SJCRH30 (cell line): ENCODE data around the gene CTNNA3. TPM values are rescaled to one million over a fixed set of nuclear protein-coding genes. Genes with fewer than 3 reads are reported as not detected.

Source experiments
- DNase-seq, 2 experiments: peaks; one replicate each; pipeline ENCODE4 v3.0.0-alpha.2; 2015 to 2020
- H3K27ac ChIP-seq: fragments of 250-450 bp; sonication (Bioruptor Pico); 2 replicates; pipeline ENCODE4 v1.5.1; 2020; ENCODE audit warnings: mild to moderate bottlenecking, moderate library complexity
- H3K27me3 ChIP-seq: fragments of 250-450 bp; sonication (Bioruptor Pico); 2 replicates; pipeline ENCODE4 v1.5.1; 2020; ENCODE audit warnings: mild to moderate bottlenecking, moderate library complexity
- H3K36me3 ChIP-seq: fragments of 250-450 bp; sonication (Bioruptor Pico); 2 replicates; pipeline ENCODE4 v1.5.1; 2020; ENCODE audit warnings: mild to moderate bottlenecking, moderate library complexity
- H3K4me1 ChIP-seq: fragments of 250-450 bp; sonication (Bioruptor Pico); 2 replicates; pipeline ENCODE4 v1.5.1; 2020; ENCODE audit warnings: mild to moderate bottlenecking, moderate library complexity
- H3K4me3 ChIP-seq: fragments of 250-450 bp; sonication (Bioruptor Pico); 2 replicates; pipeline ENCODE4 v1.5.1; 2020; ENCODE audit warnings: mild to moderate bottlenecking, moderate library complexity
- H3K9me3 ChIP-seq: fragments of 250-450 bp; sonication (Bioruptor Pico); replicated peaks from 2 replicates; pipeline ENCODE4 v1.5.1; 2020; ENCODE audit warnings: mild to moderate bottlenecking, moderate library complexity
- total RNA-seq: library from RNA; depleted of rRNA; stranded (reverse); fragments of >200 nt; shearing (Covaris generic); gene quantifications from 2 replicates; pipeline ENCODE4 v1.2.3, GENCODE V29; 2014

Gene CTNNA3
- total RNA-seq, 1 experiment from 2014 or later = 2.7 TPM

DNA sequence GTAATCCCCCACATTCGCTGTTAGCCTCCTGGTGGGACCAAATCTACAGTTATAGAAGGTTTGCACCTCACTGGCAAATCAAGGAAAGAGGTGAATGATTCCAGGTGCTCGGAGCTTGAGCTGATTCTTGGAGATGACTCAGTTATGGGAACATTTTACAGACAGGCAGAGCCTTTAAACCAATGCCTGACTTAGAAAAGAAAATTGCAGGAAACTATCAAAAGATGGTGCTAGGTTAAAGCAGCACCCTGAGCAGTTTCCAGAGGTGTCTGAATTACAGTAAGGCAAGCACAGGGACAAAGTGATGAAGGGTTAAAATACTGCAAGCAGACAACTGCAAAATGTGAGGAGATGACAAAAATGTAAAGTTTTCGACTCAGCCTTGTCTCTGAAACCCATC, 767.2 kb downstream of the CTNNA3 start:
- no peaks in the 10 kb centered on the region for H3K27me3 ChIP-seq
- H3K9me3 ChIP-seq = no peaks in the 10 kb centered on the region

DNA sequence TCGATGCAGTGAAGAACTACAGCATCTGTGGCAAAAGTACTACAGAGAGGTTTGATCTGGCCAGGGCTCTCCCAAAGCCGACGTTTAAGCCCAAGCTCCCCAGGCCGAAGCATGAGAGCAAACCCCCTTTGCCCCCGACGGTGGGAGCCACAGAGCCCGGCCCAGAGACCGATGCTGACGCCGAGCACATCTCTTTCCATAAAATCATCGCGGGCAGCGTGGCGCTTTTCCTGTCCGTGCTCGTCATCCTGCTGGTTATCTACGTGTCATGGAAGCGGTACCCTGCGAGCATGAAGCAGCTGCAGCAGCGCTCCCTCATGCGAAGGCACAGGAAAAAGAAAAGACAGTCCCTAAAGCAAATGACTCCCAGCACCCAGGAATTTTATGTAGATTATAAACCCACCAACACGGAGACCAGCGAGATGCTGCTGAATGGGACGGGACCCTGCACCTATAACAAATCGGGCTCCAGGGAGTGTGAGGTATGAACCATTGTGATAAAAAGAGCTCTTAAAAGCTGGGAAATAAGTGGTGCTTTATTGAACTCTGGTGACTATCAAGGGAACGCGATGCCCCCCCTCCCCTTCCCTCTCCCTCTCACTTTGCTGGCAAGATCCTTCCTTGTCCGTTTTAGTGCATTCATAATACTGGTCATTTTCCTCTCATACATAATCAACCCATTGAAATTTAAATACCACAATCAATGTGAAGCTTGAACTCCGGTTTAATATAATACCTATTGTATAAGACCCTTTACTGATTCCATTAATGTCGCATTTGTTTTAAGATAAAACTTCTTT, 767.8 kb downstream of the CTNNA3 start:
- H3K9me3 ChIP-seq = no peaks in the 10 kb centered on the region
- no peak overlapping the region for H3K4me3 ChIP-seq
- no peak for DNase-seq
- no peaks in the 10 kb centered on the region for H3K36me3 ChIP-seq
- H3K27ac ChIP-seq = no peak overlapping the region
- H3K4me1 ChIP-seq = no peaks in the 10 kb centered on the region
- no peaks in the 10 kb centered on the region for H3K27me3 ChIP-seq

More for the DNA sequence above, 767.2 kb downstream of the CTNNA3 start:
- no peak for DNase-seq
- Histone ChIP-seq H3K4me1 (no peaks in the 10 kb centered on the region), H3K36me3 (no peaks in the 10 kb centered on the region), H3K4me3 (no peak overlapping the region), H3K27ac (no peak overlapping the region)

DNA sequence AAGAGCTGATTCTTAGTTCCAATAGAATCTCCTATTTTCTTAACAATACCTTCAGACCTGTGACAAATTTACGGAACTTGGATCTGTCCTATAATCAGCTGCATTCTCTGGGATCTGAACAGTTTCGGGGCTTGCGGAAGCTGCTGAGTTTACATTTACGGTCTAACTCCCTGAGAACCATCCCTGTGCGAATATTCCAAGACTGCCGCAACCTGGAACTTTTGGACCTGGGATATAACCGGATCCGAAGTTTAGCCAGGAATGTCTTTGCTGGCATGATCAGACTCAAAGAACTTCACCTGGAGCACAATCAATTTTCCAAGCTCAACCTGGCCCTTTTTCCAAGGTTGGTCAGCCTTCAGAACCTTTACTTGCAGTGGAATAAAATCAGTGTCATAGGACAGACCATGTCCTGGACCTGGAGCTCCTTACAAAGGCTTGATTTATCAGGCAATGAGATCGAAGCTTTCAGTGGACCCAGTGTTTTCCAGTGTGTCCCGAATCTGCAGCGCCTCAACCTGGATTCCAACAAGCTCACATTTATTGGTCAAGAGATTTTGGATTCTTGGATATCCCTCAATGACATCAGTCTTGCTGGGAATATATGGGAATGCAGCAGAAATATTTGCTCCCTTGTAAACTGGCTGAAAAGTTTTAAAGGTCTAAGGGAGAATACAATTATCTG, 768.6 kb downstream of the CTNNA3 start:
- no peak overlapping the region for H3K4me3 ChIP-seq
- DNase-seq = no peak
- no peaks in the 10 kb centered on the region for H3K4me1 ChIP-seq
- H3K9me3 ChIP-seq = no peaks in the 10 kb centered on the region
- no peak overlapping the region for H3K27ac ChIP-seq
- no peaks in the 10 kb centered on the region for H3K27me3 ChIP-seq
- no peaks in the 10 kb centered on the region for H3K36me3 ChIP-seq

DNA sequence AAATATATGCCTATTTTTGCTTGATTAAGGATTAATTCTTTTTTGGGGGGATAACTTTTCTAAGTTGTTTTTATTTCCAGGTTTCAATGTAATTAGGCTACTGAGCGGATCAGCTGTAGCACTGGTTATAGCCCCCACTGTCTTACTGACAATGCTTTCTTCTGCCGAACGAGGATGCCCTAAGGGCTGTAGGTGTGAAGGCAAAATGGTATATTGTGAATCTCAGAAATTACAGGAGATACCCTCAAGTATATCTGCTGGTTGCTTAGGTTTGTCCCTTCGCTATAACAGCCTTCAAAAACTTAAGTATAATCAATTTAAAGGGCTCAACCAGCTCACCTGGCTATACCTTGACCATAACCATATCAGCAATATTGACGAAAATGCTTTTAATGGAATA, 769.2 kb downstream of the CTNNA3 start:
- Histone ChIP-seq H3K27me3 (no peaks in the 10 kb centered on the region), H3K4me3 (no peak overlapping the region), H3K27ac (no peak overlapping the region), H3K36me3 (no peaks in the 10 kb centered on the region), H3K9me3 (no peaks in the 10 kb centered on the region), H3K4me1 (no peaks in the 10 kb centered on the region)
- DNase-seq = no peak

DNA sequence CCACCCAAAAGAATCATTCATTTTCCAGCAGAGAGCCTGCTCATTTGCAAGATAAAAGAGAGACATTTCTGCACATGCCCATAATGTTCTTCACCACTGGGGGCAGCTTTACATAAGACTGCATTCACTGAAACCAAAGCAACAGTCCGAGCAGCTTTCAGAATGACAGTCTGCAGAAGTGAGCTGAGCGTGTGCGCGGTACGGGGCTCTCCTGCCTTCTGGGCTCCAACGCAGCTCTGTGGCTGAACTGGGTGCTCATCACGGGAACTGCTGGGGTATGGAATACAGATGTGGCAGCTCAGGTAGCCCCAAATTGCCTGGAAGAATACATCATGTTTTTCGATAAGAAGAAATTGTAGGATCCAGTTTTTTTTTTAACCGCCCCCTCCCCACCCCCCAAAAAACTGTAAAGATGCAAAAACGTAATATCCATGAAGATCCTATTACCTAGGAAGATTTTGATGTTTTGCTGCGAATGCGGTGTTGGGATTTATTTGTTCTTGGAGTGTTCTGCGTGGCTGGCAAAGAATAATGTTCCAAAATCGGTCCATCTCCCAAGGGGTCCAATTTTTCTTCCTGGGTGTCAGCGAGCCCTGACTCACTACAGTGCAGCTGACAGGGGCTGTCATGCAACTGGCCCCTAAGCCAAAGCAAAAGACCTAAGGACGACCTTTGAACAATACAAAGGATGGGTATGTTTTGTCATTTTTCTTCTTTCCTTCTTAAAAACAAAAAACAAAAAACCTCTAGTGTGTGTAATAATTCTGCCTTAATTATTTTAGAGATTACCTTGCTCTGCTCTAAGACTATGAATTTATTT, 769.9 kb downstream of the CTNNA3 start, which contains the start of gene LRRTM3:
LRRTM3 (plus strand) TSS at position 141 of the 820 bp plus-strand sequence.
- no peak within 1 kb of the TSS for H3K4me3 ChIP-seq
- peak; percentile 26 to 56 for DNase-seq
- no peak within 1 kb of the TSS for H3K27ac ChIP-seq
- H3K9me3 ChIP-seq = no peaks in the 10 kb centered on the region
- H3K4me1 ChIP-seq = no peaks in the 10 kb centered on the region
- H3K27me3 ChIP-seq = no peaks in the 10 kb centered on the region
- H3K36me3 ChIP-seq = no peaks in the 10 kb centered on the region

DNA sequence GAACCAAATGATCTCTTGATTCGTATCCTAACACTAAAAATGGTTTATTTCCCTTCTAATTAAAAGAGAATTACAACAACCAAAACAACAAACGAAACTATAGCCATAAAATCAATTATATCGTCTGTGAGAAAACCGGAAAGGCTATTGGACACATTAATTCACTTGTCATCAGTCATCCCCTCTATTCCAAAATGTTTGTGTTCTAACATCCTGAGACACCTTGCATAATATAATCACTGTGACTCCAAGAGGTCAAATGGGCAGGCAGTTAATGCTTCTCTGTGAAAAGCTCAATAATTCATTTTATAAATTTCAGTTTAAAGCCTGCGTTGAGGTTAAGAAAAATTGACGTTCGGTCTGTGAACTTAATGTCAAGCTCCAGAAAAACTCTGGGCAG, 770.6 kb downstream of the CTNNA3 start:
- Histone ChIP-seq H3K4me3 (no peak overlapping the region), H3K36me3 (no peaks in the 10 kb centered on the region), H3K4me1 (no peaks in the 10 kb centered on the region), H3K27ac (no peak overlapping the region), H3K27me3 (no peaks in the 10 kb centered on the region), H3K9me3 (no peaks in the 10 kb centered on the region)
- DNase-seq = no peak

DNA sequence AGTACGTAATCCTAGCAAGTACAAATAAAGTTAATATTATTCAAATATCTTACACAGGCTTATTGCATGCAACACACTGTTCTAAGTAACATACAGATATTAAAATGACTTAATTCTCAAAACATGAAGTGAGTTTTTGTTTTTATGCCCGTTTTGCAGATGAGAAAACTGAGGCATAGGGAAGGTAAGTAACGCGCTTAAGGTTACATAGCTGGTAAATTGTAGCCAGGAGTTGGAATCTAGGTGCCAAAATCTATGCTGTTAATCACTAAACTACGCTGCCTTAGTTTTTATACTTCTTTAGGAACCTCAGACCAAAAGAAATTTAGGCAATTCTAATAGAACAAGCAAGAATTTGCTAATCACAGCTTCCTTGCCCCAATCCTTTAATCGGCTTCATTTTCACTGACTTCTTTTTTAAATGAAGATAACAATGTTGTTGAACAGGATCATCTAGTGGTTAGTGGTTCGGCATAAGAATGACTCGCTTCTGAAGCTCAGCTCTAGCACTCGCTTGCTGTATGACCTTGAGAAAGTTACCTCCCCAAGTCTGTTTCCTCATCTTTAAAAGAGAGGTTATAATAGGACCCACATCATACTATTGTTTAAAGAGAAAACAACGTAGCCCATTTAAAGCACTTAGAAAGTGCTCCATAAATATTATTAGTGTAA, 771.2 kb downstream of the CTNNA3 start:
- H3K4me3 ChIP-seq = no peak overlapping the region
- no peak overlapping the region for H3K27ac ChIP-seq
- DNase-seq = no peak
- H3K36me3 ChIP-seq = no peaks in the 10 kb centered on the region
- H3K9me3 ChIP-seq = no peaks in the 10 kb centered on the region
- no peaks in the 10 kb centered on the region for H3K4me1 ChIP-seq
- H3K27me3 ChIP-seq = no peaks in the 10 kb centered on the region

DNA sequence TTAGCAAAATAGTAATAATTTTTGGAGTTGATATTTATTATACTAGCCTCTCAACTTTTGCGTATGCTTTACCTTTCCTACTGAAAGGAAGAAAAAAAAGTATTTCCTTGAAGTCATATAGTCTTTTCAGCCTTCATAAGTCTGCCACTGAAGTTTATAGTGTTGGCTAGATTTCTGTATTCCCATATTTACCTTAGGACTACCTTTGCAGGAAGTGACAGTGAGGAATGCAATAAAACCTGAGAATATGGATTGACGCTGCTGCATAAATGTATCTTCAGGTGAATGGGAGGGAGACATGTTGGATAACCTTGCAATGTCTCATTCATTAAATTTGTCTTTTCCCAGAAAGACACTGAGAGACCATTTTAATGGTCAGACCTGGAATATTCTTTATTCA, 776.7 kb downstream of the CTNNA3 start:
- no peaks in the 10 kb centered on the region for H3K27me3 ChIP-seq
- H3K27ac ChIP-seq = no peak overlapping the region
- DNase-seq = no peak
- H3K9me3 ChIP-seq = no peaks in the 10 kb centered on the region
- no peak overlapping the region for H3K4me3 ChIP-seq
- H3K4me1 ChIP-seq = no peaks in the 10 kb centered on the region
- H3K36me3 ChIP-seq = no peaks in the 10 kb centered on the region

DNA sequence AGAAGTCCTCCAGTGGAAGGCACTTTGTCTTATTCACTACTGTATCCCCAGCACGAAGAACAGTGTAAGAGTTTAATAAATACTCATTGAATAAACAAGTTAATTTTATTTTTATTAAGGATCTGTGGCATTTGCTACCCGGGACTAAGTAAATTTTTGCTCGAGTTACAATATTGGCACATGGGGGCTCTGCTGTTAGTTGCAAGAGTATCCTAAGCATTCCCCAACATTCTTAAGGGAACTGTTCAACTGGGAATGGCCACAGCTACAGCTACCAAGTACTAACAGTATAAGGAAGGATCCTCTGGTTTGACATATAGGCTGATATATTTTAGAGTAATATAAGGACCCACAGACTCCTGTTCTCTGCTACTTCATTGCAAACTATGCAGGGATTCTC, 778.9 kb downstream of the CTNNA3 start:
- no peak for DNase-seq
- H3K9me3 ChIP-seq = no peaks in the 10 kb centered on the region
- H3K27ac ChIP-seq = no peak overlapping the region
- no peak overlapping the region for H3K4me3 ChIP-seq
- no peaks in the 10 kb centered on the region for H3K27me3 ChIP-seq
- H3K4me1 ChIP-seq = no peaks in the 10 kb centered on the region
- H3K36me3 ChIP-seq = no peaks in the 10 kb centered on the region

DNA sequence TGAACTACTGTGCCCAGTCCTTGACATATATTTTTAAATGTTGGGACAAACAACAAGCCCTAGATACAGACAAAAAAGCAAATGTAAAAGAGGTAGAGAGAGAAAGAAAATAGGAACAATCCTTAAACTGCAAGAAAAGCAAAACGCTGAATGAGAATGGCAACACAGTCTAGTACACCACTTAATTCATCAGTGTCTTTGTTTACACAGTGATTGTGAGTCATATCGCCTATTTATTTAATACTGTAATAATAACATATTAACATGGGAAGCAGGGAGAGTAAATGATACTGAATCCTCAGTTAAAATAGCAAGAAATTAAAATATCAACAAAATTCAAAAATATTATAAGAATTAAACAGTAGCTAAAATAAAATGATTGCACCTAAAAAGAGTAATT, 780.0 kb downstream of the CTNNA3 start:
- Histone ChIP-seq H3K9me3 (no peaks in the 10 kb centered on the region), H3K27ac (no peak overlapping the region), H3K36me3 (no peaks in the 10 kb centered on the region), H3K4me3 (no peak overlapping the region), H3K27me3 (no peaks in the 10 kb centered on the region), H3K4me1 (no peaks in the 10 kb centered on the region)
- DNase-seq = no peak

DNA sequence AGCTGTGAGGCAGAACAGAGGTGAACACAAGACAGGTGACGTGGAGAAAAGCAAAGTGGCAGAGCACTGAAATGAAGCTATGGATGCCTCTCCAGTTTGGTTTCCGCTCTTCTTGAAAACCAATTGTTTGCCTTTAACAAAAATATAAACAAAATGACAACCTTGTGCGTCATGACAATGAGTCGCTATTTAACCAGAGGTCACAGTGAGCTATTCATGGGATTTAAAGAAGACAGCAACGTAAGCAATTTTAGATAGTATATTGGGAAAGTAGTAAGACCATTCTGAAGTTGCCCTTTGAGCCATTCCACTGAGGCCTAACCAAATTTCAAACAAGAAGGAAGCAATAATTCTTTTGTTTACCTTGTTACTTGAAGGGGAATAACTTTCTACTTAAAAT, 785.3 kb downstream of the CTNNA3 start:
- Histone ChIP-seq H3K27ac (no peak overlapping the region), H3K9me3 (no peaks in the 10 kb centered on the region), H3K36me3 (no peaks in the 10 kb centered on the region), H3K27me3 (no peaks in the 10 kb centered on the region), H3K4me3 (no peak overlapping the region), H3K4me1 (no peaks in the 10 kb centered on the region)
- DNase-seq = no peak

DNA sequence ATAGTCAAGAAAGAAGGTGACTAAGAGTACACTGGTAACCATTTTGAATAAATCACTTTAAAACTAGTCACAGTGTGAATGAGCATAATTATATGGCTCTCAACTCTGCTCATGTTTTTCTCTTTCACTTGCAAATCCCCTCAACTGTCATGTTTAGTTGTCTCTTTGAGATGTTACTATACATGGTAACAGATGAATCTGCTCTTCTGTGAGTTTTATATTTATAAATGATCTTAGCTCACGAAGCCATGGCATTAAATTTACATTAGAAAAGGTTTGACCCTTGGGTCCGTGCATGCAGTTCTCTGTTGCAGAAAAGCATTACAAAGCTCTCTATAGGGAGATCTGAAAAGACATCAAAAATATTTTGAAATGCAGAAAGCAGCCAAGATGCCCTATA, 803.1 kb downstream of the CTNNA3 start:
- Histone ChIP-seq H3K27me3 (no peaks in the 10 kb centered on the region), H3K4me1 (no peaks in the 10 kb centered on the region), H3K27ac (no peak overlapping the region), H3K4me3 (no peak overlapping the region), H3K36me3 (no peaks in the 10 kb centered on the region), H3K9me3 (no peaks in the 10 kb centered on the region)
- DNase-seq = no peak

DNA sequence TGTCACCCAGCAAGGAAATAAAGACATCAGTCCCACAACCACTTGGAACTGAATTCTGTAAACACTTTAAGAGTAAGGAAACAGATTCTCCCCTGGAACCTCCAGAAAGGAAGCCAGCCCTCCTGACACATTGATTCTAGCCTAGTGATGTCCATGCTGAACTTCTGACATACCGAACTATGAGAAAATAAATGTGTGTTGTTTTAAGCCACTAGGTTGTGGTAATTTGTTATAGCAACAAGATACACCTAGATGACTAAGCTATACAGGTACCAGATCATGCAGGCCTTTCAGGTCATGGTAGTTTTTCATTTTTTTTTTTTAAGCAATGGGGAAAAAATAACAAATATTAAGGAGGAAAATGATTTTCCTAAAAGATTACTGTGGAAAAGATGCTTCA, 807.8 kb downstream of the CTNNA3 start:
- Histone ChIP-seq H3K36me3 (no peaks in the 10 kb centered on the region), H3K4me1 (no peaks in the 10 kb centered on the region), H3K4me3 (no peak overlapping the region), H3K27ac (no peak overlapping the region), H3K9me3 (no peaks in the 10 kb centered on the region), H3K27me3 (no peaks in the 10 kb centered on the region)
- DNase-seq = no peak

DNA sequence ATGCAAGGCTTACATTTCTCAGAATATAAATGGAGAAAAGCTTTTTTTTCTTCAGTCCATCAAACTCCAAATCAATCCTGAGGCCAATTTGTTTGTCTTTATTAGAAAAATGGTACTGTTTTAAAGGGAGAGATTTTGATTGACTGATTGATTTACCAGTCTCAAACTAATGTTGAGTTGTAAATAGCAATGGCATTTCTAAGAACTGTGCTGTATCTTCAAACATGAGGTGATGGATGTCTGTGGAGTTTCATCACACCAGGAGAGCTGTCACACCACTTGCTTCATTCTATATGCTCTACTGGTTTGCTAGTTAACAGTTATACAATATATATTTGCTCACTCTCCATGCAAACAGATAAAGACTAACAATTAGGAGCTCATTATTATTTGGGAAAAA, 809.1 kb downstream of the CTNNA3 start:
- Histone ChIP-seq H3K9me3 (no peaks in the 10 kb centered on the region), H3K36me3 (no peaks in the 10 kb centered on the region), H3K27me3 (no peaks in the 10 kb centered on the region), H3K4me1 (no peaks in the 10 kb centered on the region), H3K27ac (no peak overlapping the region), H3K4me3 (no peak overlapping the region)
- no peak for DNase-seq

DNA sequence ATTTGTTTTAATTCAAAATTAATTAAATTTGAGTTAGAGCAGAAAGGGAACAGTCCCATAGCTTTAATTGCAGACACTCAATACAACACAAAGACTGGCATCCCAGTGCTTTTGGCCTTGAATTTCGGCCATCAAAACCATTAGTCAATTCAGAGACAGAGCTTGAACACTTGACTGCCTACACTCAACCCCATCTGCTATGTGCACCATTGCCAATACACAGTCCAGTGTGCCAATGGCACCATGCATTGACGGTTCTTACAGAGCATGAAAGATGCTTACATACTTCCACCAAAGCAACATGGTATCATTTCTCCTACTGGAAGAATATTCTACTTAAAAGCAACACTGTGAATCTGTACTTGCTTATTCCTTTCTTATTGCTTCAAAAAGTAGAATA, 813.7 kb downstream of the CTNNA3 start:
- Histone ChIP-seq H3K4me3 (no peak overlapping the region), H3K27me3 (no peaks in the 10 kb centered on the region), H3K36me3 (no peaks in the 10 kb centered on the region), H3K27ac (no peak overlapping the region), H3K4me1 (no peaks in the 10 kb centered on the region), H3K9me3 (no peaks in the 10 kb centered on the region)
- DNase-seq = no peak
